Measurements from ENCODE around the gene AKT3.

AKT3 gene

GRCh38 chr1:243501002-243501401 is 349.0 kb downstream of the AKT3 start:
- H3K9ac ChIP-seq (ENCODE audit: low read length in 2 of 2): no peak overlapping the region
- H3K27me3 ChIP-seq (ENCODE audit: control insufficient read depth in 1 of 2, insufficient read depth in 2 of 2, low read length in 2 of 2): no peaks in the 10 kb centered on the region
- no peak overlapping the region for H3K4me3 ChIP-seq (ENCODE audit: low read length in 2 of 2)
- no peaks in the 10 kb centered on the region for H3K9me3 ChIP-seq (ENCODE audit: control insufficient read depth in 2 of 2, low read length in 2 of 2)
- peaks cover 5 to 9% of the 10 kb centered on the region in 2 donors for H3K36me3 ChIP-seq (ENCODE audit: control insufficient read depth in 2 of 2, insufficient read depth in 2 of 2, low read length in 2 of 2)
- H3K27ac ChIP-seq (ENCODE audit: low read length): no peak overlapping the region
- peaks cover 9% of the 10 kb centered on the region for H3K4me1 ChIP-seq (ENCODE audit: control insufficient read depth, insufficient read depth, low read length)

GRCh38 chr1:243500512-243500911 is 349.5 kb downstream of the AKT3 start:
- Histone ChIP-seq H3K4me1 (ENCODE audit: control insufficient read depth, insufficient read depth, low read length) (peaks cover 14% of the 10 kb centered on the region), H3K9ac (ENCODE audit: low read length in 2 of 2) (no peak overlapping the region), H3K4me3 (ENCODE audit: low read length in 2 of 2) (no peak overlapping the region), H3K9me3 (ENCODE audit: control insufficient read depth in 2 of 2, low read length in 2 of 2) (no peaks in the 10 kb centered on the region), H3K27ac (ENCODE audit: low read length) (no peak overlapping the region), H3K27me3 (ENCODE audit: control insufficient read depth in 1 of 2, insufficient read depth in 2 of 2, low read length in 2 of 2) (no peaks in the 10 kb centered on the region), H3K36me3 (ENCODE audit: control insufficient read depth in 2 of 2, insufficient read depth in 2 of 2, low read length in 2 of 2) (peaks cover 3 to 9% of the 10 kb centered on the region in 2 donors)

- Histone ChIP-seq H3K4me1 (ENCODE audit: control insufficient read depth, insufficient read depth, low read length) (peaks cover 22% of the 10 kb centered on the region), H3K9ac (ENCODE audit: low read length in 2 of 2) (no peak overlapping the region), H3K36me3 (ENCODE audit: control insufficient read depth in 2 of 2, insufficient read depth in 2 of 2, low read length in 2 of 2) (peaks cover 3 to 5% of the 10 kb centered on the region in 2 donors), H3K9me3 (ENCODE audit: control insufficient read depth in 2 of 2, low read length in 2 of 2) (no peaks in the 10 kb centered on the region), H3K27ac (ENCODE audit: low read length) (no peak overlapping the region), H3K27me3 (ENCODE audit: control insufficient read depth in 1 of 2, insufficient read depth in 2 of 2, low read length in 2 of 2) (no peaks in the 10 kb centered on the region), H3K4me3 (ENCODE audit: low read length in 2 of 2) (no peak overlapping the region)
Measured at GRCh38 chr1:243499711-243500110, 350.3 kb downstream of the AKT3 start.

- H3K27ac ChIP-seq (ENCODE audit: low read length): no peak overlapping the region
- H3K4me3 ChIP-seq (ENCODE audit: low read length in 2 of 2): no peak overlapping the region
Measured at GRCh38 chr1:243499248-243499647, 350.8 kb downstream of the AKT3 start.

GRCh38 chr1:243497939-243498681 is 351.9 kb downstream of the AKT3 start:
- peak overlapping the region; percentile 46 for H3K27ac ChIP-seq (ENCODE audit: low read length)
- no peak overlapping the region for H3K4me3 ChIP-seq (ENCODE audit: low read length in 2 of 2)
- no peaks in the 10 kb centered on the region for H3K9me3 ChIP-seq (ENCODE audit: control insufficient read depth in 2 of 2, low read length in 2 of 2)
- no peak overlapping the region for H3K9ac ChIP-seq (ENCODE audit: low read length in 2 of 2)
- H3K4me1 ChIP-seq (ENCODE audit: control insufficient read depth, insufficient read depth, low read length): peaks cover 31% of the 10 kb centered on the region
- peaks cover 3 to 4% of the 10 kb centered on the region in 2 donors for H3K36me3 ChIP-seq (ENCODE audit: control insufficient read depth in 2 of 2, insufficient read depth in 2 of 2, low read length in 2 of 2)
- H3K27me3 ChIP-seq (ENCODE audit: control insufficient read depth in 1 of 2, insufficient read depth in 2 of 2, low read length in 2 of 2): no peaks in the 10 kb centered on the region

More at GRCh38 chr1:243499248-243499647, 350.8 kb downstream of the AKT3 start:
- H3K27me3 ChIP-seq (ENCODE audit: control insufficient read depth in 1 of 2, insufficient read depth in 2 of 2, low read length in 2 of 2): no peaks in the 10 kb centered on the region
- no peaks in the 10 kb centered on the region for H3K9me3 ChIP-seq (ENCODE audit: control insufficient read depth in 2 of 2, low read length in 2 of 2)
- H3K4me1 ChIP-seq (ENCODE audit: control insufficient read depth, insufficient read depth, low read length): peaks cover 23% of the 10 kb centered on the region
- H3K36me3 ChIP-seq (ENCODE audit: control insufficient read depth in 2 of 2, insufficient read depth in 2 of 2, low read length in 2 of 2): peaks cover 3 to 4% of the 10 kb centered on the region in 2 donors
- H3K9ac ChIP-seq (ENCODE audit: low read length in 2 of 2): no peak overlapping the region

- H3K9ac ChIP-seq (ENCODE audit: low read length in 2 of 2): peak overlapping the region in 1 of 2 donors; percentile 51
Measured at GRCh38 chr1:243496806-243497205, 353.2 kb downstream of the AKT3 start.

GRCh38 chr1:243496187-243496646 is 353.8 kb downstream of the AKT3 start:
- H3K9ac ChIP-seq (ENCODE audit: low read length in 2 of 2): peak overlapping the region; percentile 48 to 51

More at GRCh38 chr1:243496806-243497205, 353.2 kb downstream of the AKT3 start:
- Histone ChIP-seq H3K27me3 (ENCODE audit: control insufficient read depth in 1 of 2, insufficient read depth in 2 of 2, low read length in 2 of 2) (no peaks in the 10 kb centered on the region), H3K9me3 (ENCODE audit: control insufficient read depth in 2 of 2, low read length in 2 of 2) (no peaks in the 10 kb centered on the region), H3K4me3 (ENCODE audit: low read length in 2 of 2) (no peak overlapping the region), H3K27ac (ENCODE audit: low read length) (peak overlapping the region; percentile 95), H3K4me1 (ENCODE audit: control insufficient read depth, insufficient read depth, low read length) (peaks cover 34% of the 10 kb centered on the region), H3K36me3 (ENCODE audit: control insufficient read depth in 2 of 2, insufficient read depth in 2 of 2, low read length in 2 of 2) (peaks cover 3 to 4% of the 10 kb centered on the region in 2 donors)

GRCh38 chr1:243495442-243496186 is 354.4 kb downstream of the AKT3 start:
- H3K27me3 ChIP-seq (ENCODE audit: control insufficient read depth in 1 of 2, insufficient read depth in 2 of 2, low read length in 2 of 2): no peaks in the 10 kb centered on the region
- peaks cover 46% of the 10 kb centered on the region for H3K4me1 ChIP-seq (ENCODE audit: control insufficient read depth, insufficient read depth, low read length)
- H3K27ac ChIP-seq (ENCODE audit: low read length): peak overlapping the region; percentile 95
- H3K4me3 ChIP-seq (ENCODE audit: low read length in 2 of 2): peak overlapping the region; percentile 33 to 47
- peaks cover 0 to 3% of the 10 kb centered on the region in 2 donors for H3K36me3 ChIP-seq (ENCODE audit: control insufficient read depth in 2 of 2, insufficient read depth in 2 of 2, low read length in 2 of 2)
- no peaks in the 10 kb centered on the region for H3K9me3 ChIP-seq (ENCODE audit: control insufficient read depth in 2 of 2, low read length in 2 of 2)
- peak overlapping the region; percentile 48 to 51 for H3K9ac ChIP-seq (ENCODE audit: low read length in 2 of 2)

More at GRCh38 chr1:243496187-243496646, 353.8 kb downstream of the AKT3 start:
- peak overlapping the region; percentile 0 to 47 for H3K4me3 ChIP-seq (ENCODE audit: low read length in 2 of 2)
- no peaks in the 10 kb centered on the region for H3K27me3 ChIP-seq (ENCODE audit: control insufficient read depth in 1 of 2, insufficient read depth in 2 of 2, low read length in 2 of 2)
- no peaks in the 10 kb centered on the region for H3K9me3 ChIP-seq (ENCODE audit: control insufficient read depth in 2 of 2, low read length in 2 of 2)
- peaks cover 40% of the 10 kb centered on the region for H3K4me1 ChIP-seq (ENCODE audit: control insufficient read depth, insufficient read depth, low read length)
- H3K27ac ChIP-seq (ENCODE audit: low read length): peak overlapping the region; percentile 95
- peaks cover 3% of the 10 kb centered on the region in 2 donors for H3K36me3 ChIP-seq (ENCODE audit: control insufficient read depth in 2 of 2, insufficient read depth in 2 of 2, low read length in 2 of 2)

GRCh38 chr1:243494741-243495431 is 355.2 kb downstream of the AKT3 start:
- Histone ChIP-seq H3K4me1 (ENCODE audit: control insufficient read depth, insufficient read depth, low read length) (peaks cover 54% of the 10 kb centered on the region), H3K27ac (ENCODE audit: low read length) (peak overlapping the region; percentile 95)

More at GRCh38 chr1:243494741-243495431, 355.2 kb downstream of the AKT3 start:
- Histone ChIP-seq H3K9me3 (ENCODE audit: control insufficient read depth in 2 of 2, low read length in 2 of 2) (no peaks in the 10 kb centered on the region), H3K9ac (ENCODE audit: low read length in 2 of 2) (peak overlapping the region; percentile 48 to 51), H3K27me3 (ENCODE audit: control insufficient read depth in 1 of 2, insufficient read depth in 2 of 2, low read length in 2 of 2) (no peaks in the 10 kb centered on the region), H3K36me3 (ENCODE audit: control insufficient read depth in 2 of 2, insufficient read depth in 2 of 2, low read length in 2 of 2) (peaks cover 0 to 3% of the 10 kb centered on the region in 2 donors), H3K4me3 (ENCODE audit: low read length in 2 of 2) (no peak overlapping the region)
